K562 (cell line): Measurements from ENCODE around the gene RPS10. TPM values are rescaled to one million over a fixed set of nuclear protein-coding genes. Genes with fewer than 3 reads are reported as not detected.

ENCODE experiments used
- CREB3 ChIP-seq: fragments of 450-650 bp; conservative IDR thresholded peaks from 2 replicates; pipeline ENCODE4 v1.6.1; 2016; ENCODE audit warnings: missing genetic modification characterization, low read depth, mild to moderate bottlenecking, missing compliant biosample characterization, moderate library complexity
- DPF2 ChIP-seq: fragments of 450-650 bp; IDR thresholded peaks from 2 replicates; pipeline ENCODE4 v1.6.1; 2016
- FOSL1 ChIP-seq: fragments of 200-800 bp; sonication (Bioruptor generic); conservative IDR thresholded peaks from 2 replicates; pipeline ENCODE4 v1.6.1; 2016; ENCODE audit warnings: missing genetic modification characterization, missing compliant biosample characterization
- JUNB ChIP-seq: fragments of 450-650 bp; formaldehyde crosslinking; conservative IDR thresholded peaks from 2 replicates; pipeline ENCODE4 v1.4.0; 2020; ENCODE audit warnings: mild to moderate bottlenecking
- MAFF ChIP-seq: IDR thresholded peaks from 2 replicates; pipeline ENCODE4 v1.6.1; 2012; ENCODE audit warnings: low read length, improper control_type of control experiment
- NFXL1 ChIP-seq: fragments of 450-650 bp; formaldehyde crosslinking; IDR thresholded peaks from 2 replicates; pipeline ENCODE4 v1.4.0; 2021; ENCODE audit warnings: mild to moderate bottlenecking
- PHB2 ChIP-seq: fragments of 450-650 bp; IDR thresholded peaks from 2 replicates; pipeline ENCODE4 v1.6.1; 2017; ENCODE audit warnings: low read depth
- PHF21A ChIP-seq: fragments of 450-650 bp; IDR thresholded peaks from 2 replicates; pipeline ENCODE4 v1.6.1; 2017; ENCODE audit warnings: low read depth, borderline replicate concordance
- POLR2G ChIP-seq: fragments of 200-400 bp; formaldehyde crosslinking; IDR thresholded peaks from 2 replicates; pipeline ENCODE4 v1.6.1; 2017; ENCODE audit warnings: low read depth, mild to moderate bottlenecking, antibody characterized with exemption, low read length, moderate library complexity
- TBP ChIP-seq: optimal IDR thresholded peaks from 2 replicates; pipeline ENCODE3; 2011; ENCODE audit warnings: low read depth, low read length, improper control_type of control experiment
- ZBTB17 ChIP-seq: fragments of 450-650 bp; formaldehyde crosslinking; IDR thresholded peaks from 2 replicates; pipeline ENCODE4 v1.4.0; 2020; ENCODE audit warnings: mild to moderate bottlenecking
- ZNF318 ChIP-seq, 2 experiments: fragments of 450-650 bp; IDR thresholded peaks; 2 replicates each; pipeline ENCODE4 v1.6.1; 2016; ENCODE audit warnings: mild to moderate bottlenecking in 2 of 2, borderline replicate concordance in 1 of 2, low read depth in 1 of 2, moderate library complexity in 1 of 2
- ZNF707 ChIP-seq: fragments of 250-450 bp; sonication (Bioruptor Pico); conservative IDR thresholded peaks from 2 replicates; pipeline ENCODE4 v1.8.0; 2022; ENCODE audit warnings: inconsistent platforms, mild to moderate bottlenecking, moderate library complexity
- polyA plus RNA-seq, 8 experiments: library from polyadenylated mRNA; depleted of rRNA in 4 of 8; stranded (reverse) in 5 of 8; unstranded in 3 of 8; fragments of >200 nt; fragmentation: Nextera tagmentation in 2 of 8; fragmentation: Illumina TruSeq in 1 of 8; extraction: Ambion mirVana in 2 of 8; extraction: Trizol in 1 of 8; gene quantifications; 2 replicates each; pipeline versions ENCODE4 v1.2.1 to v1.2.3, GENCODE V29; 2011 to 2014; ENCODE audit warnings: inconsistent platforms in 1 of 8, missing spikeins in 1 of 8
- total RNA-seq, 7 experiments: library from RNA; depleted of rRNA in 6 of 7; stranded (reverse); fragments of >200 nt in 6 of 7; fragmentation: Illumina TruSeq in 2 of 7; extraction: Trizol in 2 of 7; gene quantifications; 2 replicates each; pipeline versions ENCODE4 v1.2.1 to v1.2.3, GENCODE V29; 2011 to 2021; ENCODE audit warnings: low replicate concordance in 1 of 7
- TF ChIP-seq, protein P1 (sequence below): fragments of 250-450 bp; sonication (Bioruptor Pico); IDR thresholded peaks from 2 replicates; pipeline ENCODE4 v1.5.0; 2021; ENCODE audit warnings: mild to moderate bottlenecking, moderate library complexity

RPS10 gene
- total and polyA plus RNA-seq, 9 of the 15 experiments (the other 6 are each of a cell fraction or from before 2014, with no cell fraction given), result 2,680 to 5,251 (median 3,876) TPM

DNA sequence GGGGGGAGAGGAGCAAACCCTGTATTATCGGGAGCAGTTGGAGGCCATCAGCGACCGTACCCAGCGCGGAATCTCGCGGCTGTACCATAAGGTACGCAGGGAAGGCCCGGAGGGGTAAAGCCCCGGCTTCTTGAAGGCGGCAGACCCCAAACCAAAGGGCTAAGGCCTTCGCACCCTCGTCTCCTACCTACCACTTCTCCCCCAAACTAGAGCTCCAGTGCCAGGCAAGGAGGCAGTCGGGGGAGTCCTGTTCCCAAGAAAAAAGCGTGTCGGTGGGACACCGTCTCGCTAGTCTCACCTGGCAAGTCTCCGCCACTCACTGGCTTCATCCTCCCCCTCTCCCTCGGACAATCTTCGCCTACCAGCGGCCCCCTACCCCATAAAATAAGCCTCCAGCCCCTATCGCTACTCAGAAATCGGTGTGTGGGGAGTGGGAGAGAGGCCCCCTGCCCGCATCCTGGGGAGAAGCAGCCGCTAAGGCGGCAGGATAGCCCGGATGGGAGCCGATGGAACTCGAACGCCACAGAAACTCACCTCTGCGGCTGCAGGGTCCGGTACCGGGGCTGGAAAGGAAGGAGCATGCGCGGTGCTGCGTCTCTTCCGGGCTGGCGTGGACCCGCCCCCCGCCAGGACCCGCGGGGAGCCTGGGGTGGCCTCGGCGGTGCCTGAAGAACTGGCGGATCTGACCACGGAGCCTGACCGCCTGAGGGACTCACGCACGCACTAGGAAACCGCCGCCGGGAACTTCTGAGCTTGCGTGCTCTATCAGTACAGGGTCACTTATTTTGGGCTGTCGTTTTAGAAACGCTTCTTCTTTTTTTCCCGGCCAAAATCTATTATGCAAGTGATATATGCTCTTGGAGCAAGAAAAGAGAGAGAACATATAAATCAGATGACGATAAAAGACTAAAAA lies at the start of gene RPS10 (continued):
- TF ChIP-seq ZBTB17 (peak; percentile 73; the same call in 1 of the 2 replicates), FOSL1 (tag) (peak; percentile 33; the same call in 1 of the 2 replicates), PHB2 (no peak; the same call in 1 of the 2 replicates), CREB3 (tag) (0 out of 2 replicates have a peak, but pooled peaks have one; percentile 33), MAFF (no peak), PHF21A (0 out of 2 replicates have a peak, but pooled peaks have one; percentile 8), POLR2G (peak; percentile 97), DPF2 (peak; percentile 56; the same call in 1 of the 2 replicates), NFXL1 (CRISPR knock-in tag) (0 out of 2 replicates have a peak, but pooled peaks have one; percentile 46), ZNF318 (IDR thresholded peaks at IDR 0.05; ENCODE audit: borderline replicate concordance in 1 of 2, low read depth in 1 of 2) (peak in 1 of 2 experiments; percentile 93; a peak in 2 of 4 replicates), JUNB (no peak), TBP (peak; percentile 96), ZNF707 (CRISPR knock-in tag) (no peak)
- TF ChIP-seq, protein P1, sequence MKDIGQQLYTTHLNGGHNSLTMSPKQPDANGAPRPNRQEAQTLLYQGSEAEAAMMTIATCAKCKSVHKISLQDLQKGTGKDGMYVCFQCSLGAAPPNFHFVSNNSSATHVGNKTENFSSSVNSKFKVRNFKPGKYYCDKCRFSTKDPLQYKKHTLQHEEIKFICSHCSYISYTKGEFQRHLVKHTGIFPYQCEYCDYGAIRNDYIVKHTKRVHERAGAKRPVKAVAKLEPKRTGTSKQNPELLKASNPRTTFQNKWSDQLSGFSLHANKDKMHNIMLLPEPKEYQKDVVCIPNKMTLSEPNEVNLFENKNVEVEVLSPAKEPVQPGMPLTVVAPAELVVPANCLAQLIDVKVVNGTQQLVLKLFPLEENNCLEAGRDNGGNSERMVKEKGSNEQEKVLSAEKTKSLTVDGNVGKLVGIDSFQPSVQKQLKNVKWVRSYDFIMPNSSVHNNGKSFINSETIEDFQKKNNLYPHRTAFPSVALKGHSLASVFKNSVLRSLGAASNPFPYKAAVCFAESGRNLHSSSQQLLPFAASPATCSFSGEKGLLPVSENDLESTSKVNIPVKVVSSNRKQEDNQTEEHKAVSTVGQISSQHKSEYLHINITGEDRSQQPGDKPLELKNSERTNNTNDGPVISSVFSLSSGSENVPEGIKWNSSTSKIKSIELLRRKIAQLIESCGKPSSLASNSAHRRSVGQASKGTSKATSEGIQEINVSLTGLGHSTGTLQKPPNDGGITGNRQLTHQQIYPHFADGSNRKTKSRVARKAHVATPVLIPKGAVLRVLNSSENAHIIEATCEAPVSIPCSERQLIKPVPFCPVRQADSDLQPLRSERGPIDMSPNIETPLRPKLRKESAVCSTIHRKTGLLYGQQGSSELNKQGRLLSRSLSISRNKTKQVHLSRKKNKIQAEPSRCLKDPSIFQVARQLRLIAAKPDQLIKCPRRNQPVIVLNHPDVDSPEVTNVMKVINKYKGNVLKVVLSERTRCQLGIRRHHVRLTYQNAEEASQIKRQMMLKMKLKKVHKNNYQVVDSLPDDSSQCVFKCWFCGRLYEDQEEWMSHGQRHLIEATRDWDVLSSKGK (CRISPR knock-in tag), result no peak
